Kidney epithelial cell (primary cell): ENCODE data around the gene ZNF121. TPM values are rescaled to one million over a fixed set of nuclear protein-coding genes. Genes with fewer than 3 reads are reported as not detected.
"Not testable (repeated sequence)": the region's sequence is repeated elsewhere in the genome, so short reads cannot be mapped to it uniquely, and the experiment has no call there.

Source experiments
- DNase-seq: peaks from one replicate; pipeline ENCODE4 v3.0.0-alpha.2; 2010; ENCODE audit warnings: low read depth
- H3K27me3 ChIP-seq: 2 replicates; pipeline ENCODE4 v1.6.0; 2011; ENCODE audit warnings: low read length; ENCODE audit not compliant: control insufficient read depth, insufficient read depth
- H3K36me3 ChIP-seq: 2 replicates; pipeline ENCODE4 v1.5.1; 2011; ENCODE audit warnings: low read length; ENCODE audit not compliant: control insufficient read depth, insufficient read depth
- H3K4me3 ChIP-seq: 2 replicates; pipeline ENCODE4 v1.5.1; 2011; ENCODE audit warnings: low read depth, mild to moderate bottlenecking, control low read depth, low read length
- total RNA-seq: library from RNA; depleted of rRNA; stranded (reverse); fragments of >200 nt; gene quantifications from 2 replicates; pipeline ENCODE4 v1.2.3, GENCODE V29; 2015
- TF ChIP-seq, protein P1 (sequence below): IDR thresholded peaks from 2 replicates; pipeline ENCODE4 v1.5.1; 2011; ENCODE audit warnings: mild to moderate bottlenecking, moderate library complexity, low read length, control low read depth, inconsistent platforms; ENCODE audit not compliant: insufficient read depth, poor library complexity, severe bottlenecking

The ZNF121 gene
- total RNA-seq, 1 donor from 2014 or later = 37.9 TPM

DNA sequence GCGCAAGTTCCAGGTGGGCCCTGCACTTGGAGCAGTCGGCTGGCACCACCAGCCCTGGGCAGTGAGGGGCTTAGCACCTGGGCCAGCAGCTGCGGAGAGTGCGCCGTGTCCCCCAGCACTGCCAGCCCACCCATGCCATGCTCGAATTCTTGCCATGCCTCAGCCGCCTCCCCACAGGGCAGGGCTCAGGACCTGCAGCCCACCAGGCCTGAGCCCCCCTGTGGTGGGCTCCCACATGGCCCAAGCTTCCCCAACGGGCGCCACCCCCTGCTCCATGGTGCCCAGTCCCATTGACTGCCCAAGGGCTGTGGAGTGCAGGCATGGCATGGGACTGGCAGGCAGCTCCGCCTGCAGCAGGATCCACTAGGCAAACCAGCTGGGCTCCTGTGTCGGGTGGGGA lies 36.4 kb downstream of the ZNF121 start:
- no peak for DNase-seq
- Histone ChIP-seq H3K4me3 (no peak overlapping the region), H3K36me3 (no peaks in the 10 kb centered on the region), H3K27me3 (no peaks in the 10 kb centered on the region)
- TF ChIP-seq, protein P1, sequence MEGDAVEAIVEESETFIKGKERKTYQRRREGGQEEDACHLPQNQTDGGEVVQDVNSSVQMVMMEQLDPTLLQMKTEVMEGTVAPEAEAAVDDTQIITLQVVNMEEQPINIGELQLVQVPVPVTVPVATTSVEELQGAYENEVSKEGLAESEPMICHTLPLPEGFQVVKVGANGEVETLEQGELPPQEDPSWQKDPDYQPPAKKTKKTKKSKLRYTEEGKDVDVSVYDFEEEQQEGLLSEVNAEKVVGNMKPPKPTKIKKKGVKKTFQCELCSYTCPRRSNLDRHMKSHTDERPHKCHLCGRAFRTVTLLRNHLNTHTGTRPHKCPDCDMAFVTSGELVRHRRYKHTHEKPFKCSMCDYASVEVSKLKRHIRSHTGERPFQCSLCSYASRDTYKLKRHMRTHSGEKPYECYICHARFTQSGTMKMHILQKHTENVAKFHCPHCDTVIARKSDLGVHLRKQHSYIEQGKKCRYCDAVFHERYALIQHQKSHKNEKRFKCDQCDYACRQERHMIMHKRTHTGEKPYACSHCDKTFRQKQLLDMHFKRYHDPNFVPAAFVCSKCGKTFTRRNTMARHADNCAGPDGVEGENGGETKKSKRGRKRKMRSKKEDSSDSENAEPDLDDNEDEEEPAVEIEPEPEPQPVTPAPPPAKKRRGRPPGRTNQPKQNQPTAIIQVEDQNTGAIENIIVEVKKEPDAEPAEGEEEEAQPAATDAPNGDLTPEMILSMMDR = no peak

DNA sequence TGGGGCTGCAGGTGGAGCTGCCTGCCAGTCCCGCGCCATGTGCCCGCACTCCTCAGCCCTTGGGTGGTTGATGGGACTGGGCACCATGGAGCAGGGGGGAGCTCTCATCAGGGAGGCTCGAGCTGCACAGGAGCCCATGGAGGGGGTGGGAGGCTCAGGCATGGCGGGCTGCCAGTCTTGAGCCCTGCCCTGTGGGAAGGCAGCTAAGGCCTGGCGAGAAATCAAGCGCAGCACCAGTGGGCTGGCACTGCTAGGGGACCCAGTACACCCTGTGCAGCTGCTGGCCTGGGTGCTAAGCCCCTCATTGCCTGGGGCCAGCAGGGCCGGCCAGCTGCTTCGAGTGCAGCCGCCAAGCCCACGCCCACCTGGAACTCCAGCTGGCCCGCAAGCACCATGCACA lies 43.0 kb downstream of the ZNF121 start:
- H3K36me3 ChIP-seq, H3K27me3 ChIP-seq, DNase-seq, H3K4me3 ChIP-seq: not testable (repeated sequence)

GRCh38 chr19:9539921-9540320 lies 44.4 kb downstream of the ZNF121 start:
- not testable (repeated sequence) for DNase-seq, H3K4me3 ChIP-seq, H3K27me3 ChIP-seq, H3K36me3 ChIP-seq

- not testable (repeated sequence) for DNase-seq, H3K36me3 ChIP-seq, H3K27me3 ChIP-seq, H3K4me3 ChIP-seq
Measured at GRCh38 chr19:9539201-9539600, 45.1 kb downstream of the ZNF121 start.

DNA sequence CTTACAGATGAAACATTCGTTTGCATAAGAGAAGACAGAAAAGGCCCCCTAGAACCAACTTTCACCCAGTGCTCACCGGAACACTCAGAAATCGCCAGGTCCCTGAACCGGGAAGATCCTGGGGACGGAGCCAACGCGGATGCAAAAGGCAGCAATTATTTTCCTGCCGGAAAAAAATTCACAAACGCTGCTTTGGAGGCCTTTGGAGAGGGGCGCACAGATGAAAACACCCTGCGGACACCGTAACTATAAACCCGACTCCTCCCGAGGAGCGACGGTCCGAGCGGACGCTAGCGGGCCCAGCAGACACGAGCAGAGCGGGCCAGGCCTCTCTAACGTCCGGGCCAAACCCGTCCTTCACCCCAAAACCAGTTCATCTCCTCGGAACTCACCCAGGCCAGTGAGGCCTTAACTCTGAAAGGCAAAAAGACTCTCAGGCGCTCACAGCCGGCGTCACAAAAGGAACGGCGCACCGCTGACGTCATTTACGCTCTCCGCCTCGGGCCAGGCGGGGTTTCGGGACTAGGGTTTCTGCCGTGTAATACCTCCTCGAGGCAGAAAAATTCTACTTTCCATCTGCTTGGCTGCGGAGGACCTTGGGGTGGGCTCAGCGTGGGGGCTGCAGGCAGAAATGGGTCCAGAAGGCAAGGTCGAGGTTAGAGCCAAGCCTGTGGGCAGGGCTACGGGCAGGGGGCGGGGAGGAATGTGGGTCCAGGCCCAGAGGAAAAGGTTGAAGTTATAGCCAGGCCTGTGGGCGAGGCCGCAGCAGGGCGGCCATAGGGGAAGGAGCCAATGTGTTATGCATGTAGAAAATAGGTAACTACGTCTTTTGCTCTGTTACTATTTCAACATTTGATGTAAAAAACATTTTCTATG lies 45.9 kb downstream of the ZNF121 start, which contains the start of gene ZNF426:
Gene ZNF426, minus strand, starts transcription at position 463 of the 876 bp plus-strand sequence. CDS start 2,413 bp downstream, outside the sequence.
- DNase-seq = peak; percentile 57
- Histone ChIP-seq H3K27me3 (no peaks in the 10 kb centered on the region), H3K4me3 (peak within 1 kb of the TSS; percentile 90), H3K36me3 (peaks cover 6% of the 10 kb centered on the region)
- TF ChIP-seq, protein P1 = no peak

DNA sequence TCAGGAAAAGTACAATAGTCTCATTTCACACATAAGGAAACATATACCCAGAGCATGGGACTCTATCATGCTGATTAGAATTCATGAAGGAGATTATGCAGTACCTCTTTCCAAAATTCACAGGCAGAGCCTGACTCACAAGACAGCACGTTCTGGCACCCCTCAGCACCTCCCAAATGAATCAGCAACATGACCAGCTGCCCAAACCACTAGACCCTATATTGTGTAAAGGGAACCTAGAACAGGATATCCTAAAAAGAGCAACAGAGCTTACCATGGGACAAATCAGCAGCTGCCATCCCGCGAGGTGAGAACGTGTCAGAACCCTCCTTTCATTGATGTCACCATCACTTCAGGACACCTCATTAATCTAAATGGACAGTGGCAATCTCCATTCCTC lies 48.4 kb downstream of the ZNF121 start:
- Histone ChIP-seq H3K27me3 (no peaks in the 10 kb centered on the region), H3K4me3 (no peak overlapping the region), H3K36me3 (peaks cover 6% of the 10 kb centered on the region)
- TF ChIP-seq, protein P1 = no peak
- DNase-seq = no peak

DNA sequence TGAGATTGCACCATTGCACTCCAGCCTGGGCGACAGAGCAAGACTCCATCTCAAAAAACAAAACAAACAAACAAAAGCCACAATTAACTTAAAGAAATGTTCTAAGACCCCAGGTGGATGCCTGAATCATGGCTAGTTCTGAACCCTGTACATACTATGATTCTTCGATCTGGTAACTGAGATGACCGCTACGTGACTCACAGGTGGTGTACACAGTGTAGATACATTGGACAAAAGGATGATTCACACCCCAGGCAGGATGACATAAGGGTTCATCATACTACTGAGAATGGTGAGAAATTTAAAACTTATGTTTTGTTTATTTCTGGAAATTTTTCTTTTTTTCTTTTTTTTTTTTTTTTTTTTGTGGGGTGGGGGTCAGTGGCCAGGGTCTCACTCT lies 52.4 kb downstream of the ZNF121 start:
- TF ChIP-seq, protein P1 = no peak
- no peaks in the 10 kb centered on the region for H3K27me3 ChIP-seq
- no peak for DNase-seq
- H3K4me3 ChIP-seq = no peak overlapping the region
- H3K36me3 ChIP-seq = peaks cover 14% of the 10 kb centered on the region
